Pulmonary artery endothelial cell (primary cell): ENCODE results near the gene ATF3. TPM values are rescaled to one million over a fixed set of nuclear protein-coding genes. Genes with fewer than 3 reads are reported as not detected.

Experiments
- DNase-seq: peaks from one replicate; pipeline ENCODE4 v3.0.0-alpha.2; 2011; ENCODE audit warnings: low read depth, low spot score
- total RNA-seq: library from RNA; depleted of rRNA; stranded (reverse); fragments of >200 nt; gene quantifications from 2 replicates; pipeline ENCODE4 v1.2.3, GENCODE V29; 2014

ATF3 gene
- total RNA-seq, 1 donor from 2014 or later = 2.6 TPM

- no peak for DNase-seq
These were observed 609 bp upstream of the ATF3 start for GRCh38 chr1:212607913-212608391.

- no peak for DNase-seq
These were observed 569 bp downstream of the ATF3 start for GRCh38 chr1:212608959-212609700.

GRCh38 chr1:212609701-212610574, 1.4 kb downstream of the ATF3 start:
- no peak for DNase-seq

- no peak for DNase-seq
These were observed 2.0 kb downstream of the ATF3 start for GRCh38 chr1:212610575-212610967.

- DNase-seq = no peak
These were observed 2.7 kb downstream of the ATF3 start for GRCh38 chr1:212611000-212611948.

- DNase-seq = no peak
These were observed 3.7 kb downstream of the ATF3 start for GRCh38 chr1:212612041-212612961.

GRCh38 chr1:212613440-212614335, 5.1 kb downstream of the ATF3 start:
- no peak for DNase-seq

- DNase-seq = no peak
These were observed 6.1 kb downstream of the ATF3 start for GRCh38 chr1:212614453-212615200.

GRCh38 chr1:212615201-212615470, 6.6 kb downstream of the ATF3 start:
- DNase-seq = no peak

GRCh38 chr1:212618466-212619210, 10.1 kb downstream of the ATF3 start:
- no peak for DNase-seq

- no peak for DNase-seq
These were observed 11.7 kb downstream of the ATF3 start for GRCh38 chr1:212620293-212620692.

- no peak for DNase-seq
These were observed 12.7 kb downstream of the ATF3 start for GRCh38 chr1:212621043-212621948.

- no peak for DNase-seq
These were observed 13.4 kb downstream of the ATF3 start for GRCh38 chr1:212621949-212622305.

- DNase-seq = no peak
These were observed 13.9 kb downstream of the ATF3 start for GRCh38 chr1:212622467-212622866.

- no peak for DNase-seq
These were observed 14.3 kb downstream of the ATF3 start for GRCh38 chr1:212622906-212623305.

GRCh38 chr1:212623603-212624002, 15.0 kb downstream of the ATF3 start:
- DNase-seq = no peak

- DNase-seq = no peak
These were observed 16.5 kb downstream of the ATF3 start for GRCh38 chr1:212624976-212625501.
